ENCODE data around the gene WDR49.

- TF ChIP-seq CTCF (IDR thresholded peaks at IDR 0.05; ENCODE audit: poor library complexity) (no peak), EZH2 (IDR thresholded peaks at IDR 0.05; ENCODE audit: borderline replicate concordance) (no peak)
Measured at GRCh38 chr3:167520266-167521005, 133.3 kb downstream of the WDR49 start.

All from hepatocyte (in vitro differentiated cells).